BLaER1 treated with 17β-estradiol and CSF1 and Interleukin-3, amounts not matched to agents 10 nM and 100 nM (cell line): Measurements from ENCODE around the gene KRTAP5-2.

Experiments used
- H3K27ac ChIP-seq, 11 experiments: shearing (Covaris generic); formaldehyde crosslinking; 2 replicates each; pipeline ENCODE4 v1.8.1; 2022
- H3K27me3 ChIP-seq, 11 experiments: shearing (Covaris generic); formaldehyde crosslinking; 2 replicates each; pipeline ENCODE4 v1.8.1; 2022
- H3K36me3 ChIP-seq, 11 experiments: shearing (Covaris generic); formaldehyde crosslinking; 2 replicates each; pipeline ENCODE4 v1.8.1; 2022
- H3K4me1 ChIP-seq, 10 experiments: shearing (Covaris generic); formaldehyde crosslinking; 2 replicates each; pipeline ENCODE4 v1.8.1; 2022
- H3K4me2 ChIP-seq, 11 experiments: shearing (Covaris generic); formaldehyde crosslinking; 2 replicates each; pipeline ENCODE4 v1.8.1; 2022
- H3K4me3 ChIP-seq, 10 experiments: shearing (Covaris generic); formaldehyde crosslinking; 2 replicates each; pipeline ENCODE4 v1.8.1; 2022
- H3K9ac ChIP-seq, 11 experiments: shearing (Covaris generic); formaldehyde crosslinking; 2 replicates each; pipeline ENCODE4 v1.8.1; 2022
- H3K9me3 ChIP-seq, 11 experiments: shearing (Covaris generic); formaldehyde crosslinking; replicated peaks in 1 of 11; 2 replicates each; pipeline ENCODE4 v1.8.1; 2022
- H4K20me1 ChIP-seq, 11 experiments: shearing (Covaris generic); formaldehyde crosslinking; 2 replicates each; pipeline ENCODE4 v1.8.1; 2022
- Cebpa-rat ChIP-seq, 11 experiments: shearing (Covaris generic); IDR thresholded peaks; 2 replicates each; pipeline ENCODE4 v1.8.1; 2022

KRTAP5-2 gene

DNA sequence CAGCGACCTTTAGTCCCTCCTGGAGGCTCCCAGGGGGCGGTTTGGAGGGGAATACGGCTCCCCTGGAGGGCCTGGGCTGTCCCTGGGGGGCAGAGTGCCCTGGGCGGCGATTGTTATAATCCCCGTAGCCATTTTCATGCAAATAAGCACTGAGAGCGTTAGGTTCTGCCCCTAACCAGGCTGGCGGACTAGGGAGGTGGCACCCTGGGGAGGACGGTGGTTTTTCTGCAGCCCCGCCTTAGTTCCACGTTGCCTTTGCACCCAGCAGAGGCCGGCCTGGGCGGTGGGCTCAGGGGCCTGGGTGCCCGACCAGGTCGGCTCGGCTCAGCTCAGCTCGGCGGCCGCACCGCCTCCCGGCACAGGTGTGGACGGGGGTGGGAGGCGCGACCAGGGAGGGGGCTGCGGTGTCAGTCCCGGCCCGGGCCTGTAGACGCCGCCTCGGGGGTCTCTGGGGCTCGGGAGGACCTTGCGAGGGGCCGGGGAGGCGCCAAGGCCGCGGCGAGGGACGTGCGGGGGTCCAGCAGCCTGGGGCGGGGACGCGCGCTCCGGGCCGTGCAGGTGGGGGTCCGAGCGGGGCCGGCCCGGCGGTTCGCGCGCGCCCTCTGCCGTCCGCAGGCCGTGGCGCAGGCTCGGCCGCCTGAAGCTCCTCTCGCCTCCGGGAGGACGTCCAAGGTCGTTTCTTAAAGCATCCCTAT is 23.7 kb downstream of the KRTAP5-2 start:
- H3K4me2 ChIP-seq, result peak overlapping the region; percentile 93 to 98 (median 96)
- TF ChIP-seq Cebpa-rat (IDR thresholded peaks at IDR 0.05), result no peak
- peaks cover 54 to 94% (median 88%) of the 10 kb centered on the region in 11 experiments for H3K27me3 ChIP-seq
- H3K27ac ChIP-seq, result peak overlapping the region in 5 of 11 experiments; percentile 8 to 91 (median 27); a peak in 7 of 22 replicates
- no peaks in the 10 kb centered on the region; a peak in 2 of 22 replicates for H3K36me3 ChIP-seq
- H3K4me3 ChIP-seq, result peak overlapping the region; percentile 62 to 75 (median 68)
- H3K4me1 ChIP-seq, result peaks cover 29 to 53% (median 38%) of the 10 kb centered on the region in 10 experiments; a peak in 19 of 20 replicates
- peak overlapping the region in 10 of 11 experiments; percentile 26 to 96 (median 69); a peak in 16 of 22 replicates for H3K9ac ChIP-seq
- H3K9me3 ChIP-seq, result peaks cover 15 to 21% (median 19%) of the 10 kb centered on the region in 11 experiments
- H4K20me1 ChIP-seq, result peaks cover 4 to 37% (median 29%) of the 10 kb centered on the region in 11 experiments; a peak in 21 of 22 replicates

DNA sequence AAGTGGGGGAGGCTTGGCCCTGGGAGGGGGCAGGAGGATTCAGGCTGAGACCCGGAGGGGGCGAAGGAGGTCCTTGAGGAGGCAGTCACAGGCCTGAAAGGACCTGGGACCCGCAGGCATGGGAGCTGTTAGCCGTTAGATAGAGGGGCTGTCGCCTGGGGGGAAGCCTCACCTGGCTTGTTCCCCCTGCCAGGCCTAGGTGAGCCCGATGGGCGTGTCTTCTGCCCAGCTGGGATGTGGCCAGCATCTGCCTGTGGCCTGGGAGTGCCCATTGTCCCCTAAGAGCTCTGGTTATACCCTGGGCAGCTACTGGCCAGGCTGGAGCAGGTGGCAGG is 24.2 kb downstream of the KRTAP5-2 start:
- TF ChIP-seq Cebpa-rat (IDR thresholded peaks at IDR 0.05), result no peak
- no peaks in the 10 kb centered on the region; a peak in 2 of 22 replicates for H3K36me3 ChIP-seq
- H3K4me2 ChIP-seq, result peak overlapping the region; percentile 93 to 98 (median 96)
- H3K4me1 ChIP-seq, result peaks cover 29 to 58% (median 40%) of the 10 kb centered on the region in 10 experiments; a peak in 19 of 20 replicates
- peaks cover 6 to 42% (median 34%) of the 10 kb centered on the region in 11 experiments; a peak in 21 of 22 replicates for H4K20me1 ChIP-seq
- H3K4me3 ChIP-seq, result peak overlapping the region; percentile 62 to 75 (median 68)
- peak overlapping the region in 3 of 11 experiments; percentile 21 to 91 (median 85); a peak in 6 of 22 replicates for H3K27ac ChIP-seq
- H3K9ac ChIP-seq, result peak overlapping the region in 9 of 11 experiments; percentile 36 to 96 (median 79); a peak in 13 of 22 replicates
- H3K9me3 ChIP-seq, result peaks cover 13 to 15% (median 14%) of the 10 kb centered on the region in 11 experiments
- H3K27me3 ChIP-seq, result peaks cover 58 to 95% (median 92%) of the 10 kb centered on the region in 11 experiments

DNA sequence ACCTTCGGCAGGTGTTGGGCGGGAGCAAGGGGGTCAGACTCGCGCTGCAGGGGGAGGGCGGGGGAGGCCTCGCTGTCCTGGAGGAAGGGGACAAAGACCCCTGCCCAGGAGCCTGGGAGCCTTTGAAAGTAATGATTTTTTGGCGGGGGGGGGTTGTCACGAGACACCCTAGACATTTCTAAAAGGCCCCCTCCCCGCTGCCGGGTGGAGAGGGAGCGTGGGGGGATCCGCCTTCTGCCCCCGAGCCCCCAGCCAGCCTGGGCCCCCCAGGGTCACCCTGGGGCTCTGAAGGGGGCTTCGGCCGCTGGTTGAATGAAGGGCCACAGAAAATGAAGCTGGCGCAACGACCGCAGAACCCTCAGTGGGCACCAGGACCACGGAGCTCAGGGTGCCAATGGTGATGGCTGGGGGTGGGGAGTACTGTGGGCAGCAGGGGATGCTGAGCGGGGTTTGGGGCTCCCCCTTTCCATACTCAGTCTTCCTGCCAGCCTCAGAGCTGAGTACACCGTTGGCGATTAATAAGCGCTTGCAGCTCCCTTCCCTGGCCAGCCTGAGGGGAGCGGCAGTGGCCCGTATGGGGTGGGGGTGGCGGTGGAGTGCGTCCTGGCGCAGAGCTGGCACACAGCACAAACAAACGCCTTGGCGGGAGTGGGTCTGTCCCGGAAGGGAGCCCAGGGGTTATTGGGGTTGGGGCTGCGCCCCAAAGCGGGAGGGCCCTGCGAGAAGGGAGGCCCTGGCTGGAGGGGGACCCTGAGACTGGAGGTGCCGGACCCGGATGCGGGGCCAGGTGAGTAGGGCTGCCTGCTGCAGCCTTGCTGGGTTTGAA is 24.8 kb downstream of the KRTAP5-2 start:
- H3K36me3 ChIP-seq, result no peaks in the 10 kb centered on the region; a peak in 2 of 22 replicates
- H3K9ac ChIP-seq, result peak overlapping the region in 9 of 11 experiments; percentile 36 to 96 (median 79); a peak in 15 of 22 replicates
- peaks cover 11 to 48% (median 40%) of the 10 kb centered on the region in 11 experiments for H4K20me1 ChIP-seq
- peak overlapping the region; percentile 93 to 98 (median 96) for H3K4me2 ChIP-seq
- peak overlapping the region; percentile 62 to 75 (median 68); a peak in 19 of 20 replicates for H3K4me3 ChIP-seq
- H3K27ac ChIP-seq, result peak overlapping the region in 3 of 11 experiments; percentile 81 to 91 (median 85); a peak in 8 of 22 replicates
- peaks cover 8 to 10% (median 8%) of the 10 kb centered on the region in 11 experiments for H3K9me3 ChIP-seq
- H3K27me3 ChIP-seq, result peaks cover 58 to 95% (median 92%) of the 10 kb centered on the region in 11 experiments
- H3K4me1 ChIP-seq, result peaks cover 29 to 58% (median 43%) of the 10 kb centered on the region in 10 experiments; a peak in 19 of 20 replicates
- TF ChIP-seq Cebpa-rat (IDR thresholded peaks at IDR 0.05), result no peak

DNA sequence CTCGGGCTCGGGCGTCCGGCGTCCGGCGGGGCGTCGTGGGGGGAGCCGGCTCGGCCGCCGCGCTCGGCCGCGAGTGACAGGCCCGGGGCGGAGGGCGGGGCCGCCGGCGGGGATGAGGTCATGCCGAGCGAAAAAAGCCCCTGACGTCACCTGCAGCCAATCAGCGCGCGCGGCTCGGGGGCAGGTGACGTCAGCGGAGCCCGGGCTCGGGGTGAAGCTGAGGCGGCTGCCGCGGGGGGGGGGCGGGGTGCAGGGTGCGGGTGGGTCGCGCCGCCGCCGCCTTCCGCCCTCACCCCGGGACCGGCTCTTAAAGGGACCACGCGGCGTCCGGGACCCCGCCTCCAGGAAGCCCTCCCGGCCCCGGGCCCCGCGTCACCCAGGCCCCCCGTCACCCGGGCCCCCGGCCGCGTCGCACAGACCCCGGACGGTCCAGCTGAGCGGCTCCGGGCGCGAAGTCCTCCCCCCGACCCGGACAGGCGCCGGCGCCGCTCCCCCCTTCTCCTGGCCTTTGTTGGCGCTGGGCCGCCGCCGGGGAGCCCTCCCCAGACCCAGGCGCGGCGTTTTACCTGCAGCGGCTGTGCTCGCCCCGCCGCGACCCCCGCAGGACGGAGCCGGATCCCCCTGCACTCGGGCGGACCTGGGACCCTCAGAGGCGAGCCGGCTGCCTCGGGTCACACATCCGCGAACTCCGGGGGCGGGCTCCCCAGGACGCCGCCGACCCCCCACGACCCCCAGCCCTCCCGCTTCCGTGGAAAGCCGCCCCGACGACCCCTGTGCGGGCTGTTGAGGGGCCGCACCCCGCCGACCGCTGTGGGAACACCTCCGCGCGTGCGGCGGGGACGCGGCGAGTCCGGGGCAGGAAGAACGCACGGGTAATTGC is 25.7 kb downstream of the KRTAP5-2 start, which contains the start of gene DUSP8:
Gene DUSP8, minus strand, starts transcription at position 75 of the 880 bp plus-strand sequence. CDS start 6,445 bp downstream, outside the sequence.
- Histone ChIP-seq H3K9ac (peak within 1 kb of the TSS; percentile 66 to 96 (median 79); a peak in 21 of 22 replicates), H3K4me3 (peak within 1 kb of the TSS; percentile 62 to 75 (median 68)), H3K4me2 (peak within 1 kb of the TSS; percentile 93 to 98 (median 96)), H3K4me1 (peaks cover 29 to 57% (median 45%) of the 10 kb centered on the region in 10 experiments; a peak in 19 of 20 replicates), H3K27me3 (peaks cover 58 to 96% (median 88%) of the 10 kb centered on the region in 11 experiments), H3K27ac (peak within 1 kb of the TSS; percentile 47 to 91 (median 75); a peak in 21 of 22 replicates), H3K36me3 (no peaks in the 10 kb centered on the region), H4K20me1 (peaks cover 19 to 56% (median 48%) of the 10 kb centered on the region in 11 experiments), H3K9me3 (peaks cover 0 to 1% (median 0%) of the 10 kb centered on the region in 11 experiments; a peak in 5 of 22 replicates)
- TF ChIP-seq Cebpa-rat (IDR thresholded peaks at IDR 0.05), result no peak

DNA sequence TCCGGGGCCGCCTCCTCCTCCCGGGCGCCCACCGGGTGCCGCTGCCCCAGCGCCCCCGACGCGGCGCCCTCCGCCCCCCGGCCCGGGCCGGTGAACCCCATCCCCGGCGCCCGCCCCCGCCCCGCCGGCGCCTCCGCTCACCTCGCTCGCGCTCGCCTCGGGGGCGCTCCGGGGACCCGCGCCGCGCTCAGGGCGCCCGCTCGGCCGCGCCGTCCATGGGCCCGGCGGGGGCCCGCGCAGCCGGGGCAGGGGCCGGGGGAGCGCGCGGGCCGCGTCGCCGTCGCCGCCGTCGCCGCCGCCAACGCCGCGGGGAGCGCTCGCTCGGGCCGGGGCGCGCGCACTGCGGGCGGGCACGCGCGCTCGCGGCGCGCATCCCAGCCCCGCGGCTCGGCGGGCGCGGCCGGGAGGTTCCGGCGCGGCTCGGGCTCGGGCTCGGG is 26.3 kb downstream of the KRTAP5-2 start:
- no peaks in the 10 kb centered on the region for H3K36me3 ChIP-seq
- no peak for TF ChIP-seq Cebpa-rat (IDR thresholded peaks at IDR 0.05)
- no peaks in the 10 kb centered on the region for H3K9me3 ChIP-seq
- peaks cover 58 to 99% (median 88%) of the 10 kb centered on the region in 11 experiments for H3K27me3 ChIP-seq
- H3K27ac ChIP-seq, result peak overlapping the region in 9 of 11 experiments; percentile 35 to 91 (median 75); a peak in 17 of 22 replicates
- peaks cover 26 to 63% (median 55%) of the 10 kb centered on the region in 11 experiments for H4K20me1 ChIP-seq
- peak overlapping the region; percentile 86 to 98 (median 96); a peak in 21 of 22 replicates for H3K4me2 ChIP-seq
- peak overlapping the region; percentile 66 to 96 (median 79); a peak in 21 of 22 replicates for H3K9ac ChIP-seq
- peak overlapping the region; percentile 62 to 75 (median 68) for H3K4me3 ChIP-seq
- peaks cover 29 to 57% (median 45%) of the 10 kb centered on the region in 10 experiments; a peak in 19 of 20 replicates for H3K4me1 ChIP-seq

DNA sequence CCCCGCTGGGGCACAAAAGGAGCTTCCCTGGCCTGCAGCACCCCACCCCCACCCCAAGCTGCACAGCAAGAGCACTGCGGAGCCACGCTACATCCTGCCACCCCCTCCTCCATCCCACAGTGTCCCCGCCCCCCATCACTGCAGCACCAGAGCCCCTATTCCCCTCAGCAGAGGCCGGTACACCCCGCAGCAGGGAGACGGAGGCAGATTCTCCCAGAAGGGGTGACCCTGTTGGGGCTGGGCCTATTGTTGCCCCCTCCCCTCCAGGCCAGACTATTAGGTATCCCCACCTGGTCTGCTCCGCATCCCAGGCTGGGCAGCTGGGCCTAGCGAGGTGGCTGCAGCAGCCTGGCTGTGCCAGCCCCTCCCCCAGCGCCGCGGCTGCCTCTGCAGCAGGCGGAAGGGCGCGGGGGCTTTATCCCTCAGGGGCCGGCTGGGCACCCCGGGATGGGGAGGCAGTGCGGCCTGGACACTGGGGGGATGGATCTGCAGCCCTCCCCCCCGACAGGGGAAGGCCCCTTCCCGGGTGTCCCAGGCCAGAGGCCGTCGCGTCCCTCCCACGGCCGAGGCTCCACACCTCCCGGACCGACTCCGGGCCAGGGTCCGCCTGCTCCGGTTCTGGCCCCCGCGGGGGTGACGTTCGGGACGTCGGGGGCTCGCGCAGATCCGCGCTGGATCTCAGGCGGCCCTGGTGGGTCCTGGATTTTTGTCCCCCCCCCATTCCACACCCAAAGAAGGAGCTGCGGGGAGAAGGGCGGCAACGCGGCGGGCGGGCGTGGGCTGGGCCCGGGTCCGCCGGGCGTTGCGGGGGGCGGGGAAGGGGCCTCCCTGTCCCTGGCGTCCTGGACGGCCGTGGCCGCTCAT is 27.0 kb downstream of the KRTAP5-2 start:
- Histone ChIP-seq H4K20me1 (peaks cover 32 to 69% (median 61%) of the 10 kb centered on the region in 11 experiments), H3K9ac (peak overlapping the region; percentile 66 to 96 (median 79); a peak in 20 of 22 replicates), H3K4me3 (peak overlapping the region; percentile 62 to 75 (median 68)), H3K9me3 (no peaks in the 10 kb centered on the region), H3K36me3 (no peaks in the 10 kb centered on the region), H3K27ac (peak overlapping the region in 10 of 11 experiments; percentile 14 to 91 (median 56); a peak in 16 of 22 replicates), H3K4me2 (peak overlapping the region; percentile 86 to 98 (median 96)), H3K27me3 (peaks cover 58 to 99% (median 88%) of the 10 kb centered on the region in 11 experiments), H3K4me1 (peaks cover 29 to 57% (median 45%) of the 10 kb centered on the region in 10 experiments; a peak in 19 of 20 replicates)
- no peak for TF ChIP-seq Cebpa-rat (IDR thresholded peaks at IDR 0.05)
